ENCODE measurements around the gene PPP1R3G.

- TF ChIP-seq, protein P1, sequence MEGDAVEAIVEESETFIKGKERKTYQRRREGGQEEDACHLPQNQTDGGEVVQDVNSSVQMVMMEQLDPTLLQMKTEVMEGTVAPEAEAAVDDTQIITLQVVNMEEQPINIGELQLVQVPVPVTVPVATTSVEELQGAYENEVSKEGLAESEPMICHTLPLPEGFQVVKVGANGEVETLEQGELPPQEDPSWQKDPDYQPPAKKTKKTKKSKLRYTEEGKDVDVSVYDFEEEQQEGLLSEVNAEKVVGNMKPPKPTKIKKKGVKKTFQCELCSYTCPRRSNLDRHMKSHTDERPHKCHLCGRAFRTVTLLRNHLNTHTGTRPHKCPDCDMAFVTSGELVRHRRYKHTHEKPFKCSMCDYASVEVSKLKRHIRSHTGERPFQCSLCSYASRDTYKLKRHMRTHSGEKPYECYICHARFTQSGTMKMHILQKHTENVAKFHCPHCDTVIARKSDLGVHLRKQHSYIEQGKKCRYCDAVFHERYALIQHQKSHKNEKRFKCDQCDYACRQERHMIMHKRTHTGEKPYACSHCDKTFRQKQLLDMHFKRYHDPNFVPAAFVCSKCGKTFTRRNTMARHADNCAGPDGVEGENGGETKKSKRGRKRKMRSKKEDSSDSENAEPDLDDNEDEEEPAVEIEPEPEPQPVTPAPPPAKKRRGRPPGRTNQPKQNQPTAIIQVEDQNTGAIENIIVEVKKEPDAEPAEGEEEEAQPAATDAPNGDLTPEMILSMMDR (IDR thresholded peaks at IDR 0.05): no peak
- TF ChIP-seq POLR2A (IDR thresholded peaks at IDR 0.05): no peak
Observed at GRCh38 chr6:5036269-5036668, 48.9 kb upstream of the PPP1R3G start.

Measured in lower leg skin (tissue), 3 donors.